Measurements from ENCODE around the gene CACNA1E.

GRCh38 chr1:181478306-181478705, 5.0 kb upstream of the CACNA1E start:
- TF ChIP-seq EZH2 (IDR thresholded peaks at IDR 0.05; ENCODE audit: borderline replicate concordance, insufficient read depth, low read depth, low read length, poor library complexity, severe bottlenecking): no peak
- TF ChIP-seq CTCF (IDR thresholded peaks at IDR 0.05): no peak
